Suprapubic skin (tissue), 4 donors: ENCODE measurements around the gene TSPAN19.

Experiments used
- EP300 ChIP-seq: sonication (generic); formaldehyde crosslinking; IDR thresholded peaks from one replicate; pipeline ENCODE4 v1.6.1; 2017; ENCODE audit warnings: antibody characterized with exemption
- POLR2AphosphoS5 ChIP-seq, 3 donors: sonication (generic); formaldehyde crosslinking; IDR thresholded peaks; one replicate each; pipeline ENCODE4 v1.6.1; 2017; ENCODE audit warnings: antibody characterized with exemption in 3 of 3
- TF ChIP-seq, protein P1 (sequence below), 2 donors: fragments of 200-600 bp in 1 of 2; fragments of 450-650 bp in 1 of 2; sonication (generic) in 1 of 2; IDR thresholded peaks; one replicate each; pipeline ENCODE4 v1.5.1; 2016 to 2019; ENCODE audit warnings: antibody characterized with exemption in 2 of 2, mild to moderate bottlenecking in 1 of 2, moderate library complexity in 1 of 2

DNA sequence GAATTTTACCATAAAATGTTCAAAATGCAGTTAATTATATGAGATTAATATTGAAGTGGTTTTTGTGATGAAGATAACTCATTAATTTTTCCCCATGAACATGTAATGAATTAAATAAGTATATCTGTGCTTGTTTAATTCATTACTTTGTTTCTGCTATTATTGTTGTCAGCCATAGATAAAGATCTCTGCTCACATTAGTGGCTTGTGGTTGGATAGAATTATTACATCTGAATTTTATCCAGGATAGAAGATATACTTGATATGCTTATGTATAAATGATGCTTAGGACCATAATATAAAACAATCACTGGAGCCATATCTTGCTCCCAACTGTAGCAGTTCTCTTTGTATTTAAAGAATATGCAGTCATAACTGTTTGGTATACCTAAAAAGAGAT, 18.5 kb downstream of the TSPAN19 start:
- TF ChIP-seq, protein P1, sequence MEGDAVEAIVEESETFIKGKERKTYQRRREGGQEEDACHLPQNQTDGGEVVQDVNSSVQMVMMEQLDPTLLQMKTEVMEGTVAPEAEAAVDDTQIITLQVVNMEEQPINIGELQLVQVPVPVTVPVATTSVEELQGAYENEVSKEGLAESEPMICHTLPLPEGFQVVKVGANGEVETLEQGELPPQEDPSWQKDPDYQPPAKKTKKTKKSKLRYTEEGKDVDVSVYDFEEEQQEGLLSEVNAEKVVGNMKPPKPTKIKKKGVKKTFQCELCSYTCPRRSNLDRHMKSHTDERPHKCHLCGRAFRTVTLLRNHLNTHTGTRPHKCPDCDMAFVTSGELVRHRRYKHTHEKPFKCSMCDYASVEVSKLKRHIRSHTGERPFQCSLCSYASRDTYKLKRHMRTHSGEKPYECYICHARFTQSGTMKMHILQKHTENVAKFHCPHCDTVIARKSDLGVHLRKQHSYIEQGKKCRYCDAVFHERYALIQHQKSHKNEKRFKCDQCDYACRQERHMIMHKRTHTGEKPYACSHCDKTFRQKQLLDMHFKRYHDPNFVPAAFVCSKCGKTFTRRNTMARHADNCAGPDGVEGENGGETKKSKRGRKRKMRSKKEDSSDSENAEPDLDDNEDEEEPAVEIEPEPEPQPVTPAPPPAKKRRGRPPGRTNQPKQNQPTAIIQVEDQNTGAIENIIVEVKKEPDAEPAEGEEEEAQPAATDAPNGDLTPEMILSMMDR (IDR thresholded peaks at IDR 0.05) = no peak
- TF ChIP-seq POLR2AphosphoS5 (IDR thresholded peaks at IDR 0.05) (no peak), EP300 (no peak)
